Fibroblast of lung (primary cell): ENCODE measurements around the gene FAM174C. TPM values are rescaled to one million over a fixed set of nuclear protein-coding genes. Genes with fewer than 3 reads are reported as not detected.
A peak's percentile ranks its signal among the peaks of the same experiment; 100 is the strongest.

Experiments used
- DNase-seq, 2 donors: peaks; one replicate each; pipeline versions ENCODE4 v3.0.0 to v3.0.0-alpha.2; 2010; ENCODE audit warnings: low read depth in 2 of 2
- H2AFZ ChIP-seq: 2 replicates; pipeline ENCODE4 v1.5.1; 2012; ENCODE audit warnings: low read length, control low read depth, inconsistent platforms
- H3K27ac ChIP-seq: 2 replicates; pipeline ENCODE4 v1.5.1; 2011; ENCODE audit warnings: low read length, control low read depth; ENCODE audit not compliant: insufficient read depth
- H3K27me3 ChIP-seq: 2 replicates; pipeline ENCODE4 v1.5.1; 2011; ENCODE audit warnings: mild to moderate bottlenecking, low read length; ENCODE audit not compliant: control insufficient read depth, insufficient read depth
- H3K36me3 ChIP-seq: 2 replicates; pipeline ENCODE4 v1.5.1; 2011; ENCODE audit warnings: low read length; ENCODE audit not compliant: control insufficient read depth, insufficient read depth
- H3K4me1 ChIP-seq: 2 replicates; pipeline ENCODE4 v1.5.1; 2011; ENCODE audit warnings: low read length; ENCODE audit not compliant: control insufficient read depth, insufficient read depth; ENCODE audit errors: extremely low read depth
- H3K4me2 ChIP-seq: 2 replicates; pipeline ENCODE4 v1.5.1; 2011; ENCODE audit warnings: low read length, control low read depth; ENCODE audit not compliant: insufficient read depth; ENCODE audit errors: extremely low read depth
- H3K4me3 ChIP-seq, 4 experiments: fragments of 200-600 bp in 1 of 4; sonication (generic) in 1 of 4; replicated peaks in 1 of 4; 2 replicates each; pipeline ENCODE4 v1.5.1; 2011 to 2016; ENCODE audit warnings: low read length in 4 of 4, low read depth in 3 of 4, mild to moderate bottlenecking in 3 of 4, control low read depth in 2 of 4, inconsistent platforms in 1 of 4, mixed read lengths in 1 of 4; ENCODE audit not compliant: insufficient read depth in 1 of 4; ENCODE audit errors: control extremely low read depth in 1 of 4
- H3K79me2 ChIP-seq: 2 replicates; pipeline ENCODE4 v1.5.1; 2012; ENCODE audit warnings: mild to moderate bottlenecking, low read length, inconsistent platforms; ENCODE audit not compliant: control insufficient read depth, insufficient read depth
- H3K9ac ChIP-seq: 2 replicates; pipeline ENCODE4 v1.5.1; 2011; ENCODE audit warnings: mild to moderate bottlenecking, low read length, control low read depth; ENCODE audit not compliant: insufficient read depth
- H3K9me3 ChIP-seq: 2 replicates; pipeline ENCODE4 v1.5.1; 2012; ENCODE audit warnings: low read depth, low read length; ENCODE audit not compliant: control insufficient read depth, insufficient read depth
- H4K20me1 ChIP-seq: 2 replicates; pipeline ENCODE4 v1.5.1; 2011; ENCODE audit warnings: low read length; ENCODE audit not compliant: control insufficient read depth, insufficient read depth; ENCODE audit errors: extremely low read depth
- CTCF ChIP-seq, 2 donors: IDR thresholded peaks in 1 of 2; conservative IDR thresholded peaks in 1 of 2; 1 replicate in 1 of 2; 2 replicates in 1 of 2; pipeline ENCODE4 v1.5.1; 2011 to 2012; ENCODE audit warnings: low read length in 2 of 2, control low read depth in 1 of 2, inconsistent platforms in 1 of 2, low read depth in 1 of 2, mild to moderate bottlenecking in 1 of 2
- EZH2 ChIP-seq: IDR thresholded peaks from 2 replicates; pipeline ENCODE4 v1.5.1; 2012; ENCODE audit warnings: low read length, control low read depth, mild to moderate bottlenecking; ENCODE audit errors: missing control alignments
- polyA plus RNA-seq, 2 donors: library from polyadenylated mRNA; depleted of rRNA in 1 of 2; stranded (reverse) in 1 of 2; unstranded in 1 of 2; fragments of >200 nt; gene quantifications; 2 replicates each; pipeline ENCODE4 v1.2.1, GENCODE V29; 2011 to 2012; ENCODE audit warnings: missing spikeins in 1 of 2
- total RNA-seq: library from RNA; depleted of rRNA; stranded (reverse); fragments of >200 nt; gene quantifications from 2 replicates; pipeline ENCODE4 v1.2.1, GENCODE V29; 2014

The FAM174C gene
- total and polyA plus RNA-seq, 2 donors (not counting 1 experiment from before 2014, with no cell fraction given) = 16.1 to 22.5 TPM

GRCh38 chr19:1315470-1316166, 40.3 kb downstream of the FAM174C start:
- H2AFZ ChIP-seq = no peak overlapping the region
- DNase-seq = peak; percentile 40 to 50

GRCh38 chr19:1316466-1316865, 41.1 kb downstream of the FAM174C start:
- Histone ChIP-seq H3K9ac (no peak overlapping the region), H3K27me3 (peaks cover 19% of the 10 kb centered on the region), H3K79me2 (no peaks in the 10 kb centered on the region), H4K20me1 (no peaks in the 10 kb centered on the region), H3K4me3 (no peak overlapping the region), H3K4me2 (no peak overlapping the region), H2AFZ (no peak overlapping the region), H3K27ac (no peak overlapping the region), H3K36me3 (no peaks in the 10 kb centered on the region), H3K4me1 (no peaks in the 10 kb centered on the region), H3K9me3 (no peaks in the 10 kb centered on the region)
- TF ChIP-seq CTCF (conservative IDR thresholded peaks at IDR 0.05 in 1 of 2, IDR thresholded peaks at IDR 0.05 in 1 of 2; ENCODE audit: low read depth in 1 of 2, low read length in 2 of 2) (no peak), EZH2 (no peak)
- no peak for DNase-seq

More at GRCh38 chr19:1315470-1316166, 40.3 kb downstream of the FAM174C start:
- Histone ChIP-seq H3K27ac (no peak overlapping the region), H3K4me3 (peak overlapping the region in 1 of 4 experiments; percentile 30), H3K9me3 (no peaks in the 10 kb centered on the region), H3K27me3 (peaks cover 19% of the 10 kb centered on the region), H3K4me2 (peak overlapping the region; percentile 64), H3K79me2 (no peaks in the 10 kb centered on the region), H3K4me1 (no peaks in the 10 kb centered on the region), H3K9ac (no peak overlapping the region), H3K36me3 (no peaks in the 10 kb centered on the region), H4K20me1 (no peaks in the 10 kb centered on the region)
- no peak for TF ChIP-seq EZH2
- TF ChIP-seq CTCF (conservative IDR thresholded peaks at IDR 0.05 in 1 of 2, IDR thresholded peaks at IDR 0.05 in 1 of 2; ENCODE audit: low read depth in 1 of 2, low read length in 2 of 2) = peak; percentile 28 to 58

- Histone ChIP-seq H2AFZ (no peak overlapping the region), H3K4me1 (no peaks in the 10 kb centered on the region), H3K9ac (no peak overlapping the region), H3K9me3 (no peaks in the 10 kb centered on the region), H3K27ac (no peak overlapping the region), H3K27me3 (peaks cover 19% of the 10 kb centered on the region), H3K36me3 (no peaks in the 10 kb centered on the region), H4K20me1 (no peaks in the 10 kb centered on the region), H3K4me2 (no peak overlapping the region), H3K4me3 (no peak overlapping the region), H3K79me2 (no peaks in the 10 kb centered on the region)
- TF ChIP-seq CTCF (conservative IDR thresholded peaks at IDR 0.05 in 1 of 2, IDR thresholded peaks at IDR 0.05 in 1 of 2; ENCODE audit: low read depth in 1 of 2, low read length in 2 of 2) (no peak), EZH2 (no peak)
- DNase-seq = no peak
Observed at GRCh38 chr19:1317274-1318003, 42.1 kb downstream of the FAM174C start.
